ENCODE results near the gene NEDD1.

NEDD1 gene

GRCh38 chr12:96878704-96879103 is 28.4 kb upstream of the NEDD1 start:
- Histone ChIP-seq H3K27ac (no peak overlapping the region), H3K27me3 (no peaks in the 10 kb centered on the region), H3K4me1 (no peaks in the 10 kb centered on the region), H3K36me3 (no peaks in the 10 kb centered on the region), H3K4me3 (no peak overlapping the region), H3K9me3 (no peaks in the 10 kb centered on the region), H3K4me2 (no peak overlapping the region), H3K9ac (no peak overlapping the region), H4K20me1 (no peaks in the 10 kb centered on the region)
- TF ChIP-seq Cebpa-rat (IDR thresholded peaks at IDR 0.05), result no peak

GRCh38 chr12:96879301-96879700 is 27.8 kb upstream of the NEDD1 start:
- Histone ChIP-seq H3K4me2 (no peak overlapping the region), H3K4me1 (no peaks in the 10 kb centered on the region), H3K9me3 (no peaks in the 10 kb centered on the region), H3K9ac (no peak overlapping the region), H4K20me1 (no peaks in the 10 kb centered on the region), H3K27ac (no peak overlapping the region), H3K4me3 (no peak overlapping the region), H3K27me3 (no peaks in the 10 kb centered on the region), H3K36me3 (no peaks in the 10 kb centered on the region)
- no peak for TF ChIP-seq Cebpa-rat (IDR thresholded peaks at IDR 0.05)

DNA sequence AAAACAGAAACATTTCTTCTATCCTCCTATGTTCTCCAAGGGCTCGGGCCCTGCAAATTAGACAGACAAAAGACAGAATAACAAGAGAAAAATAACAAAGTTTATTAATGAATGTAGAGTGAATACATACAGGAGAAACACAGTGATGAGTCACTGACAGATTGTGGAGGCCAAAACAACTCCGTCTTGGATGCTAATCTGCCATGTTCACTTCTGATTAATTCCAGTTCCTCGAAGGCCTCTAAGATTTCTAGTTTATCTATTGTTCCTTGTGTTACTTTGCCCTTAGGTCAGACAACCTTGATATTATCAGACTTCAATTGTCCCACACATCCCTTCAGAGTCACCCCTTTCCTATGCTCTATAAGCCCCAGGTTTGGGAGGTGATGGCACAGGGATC is 26.8 kb upstream of the NEDD1 start:
- Histone ChIP-seq H3K27ac (no peak overlapping the region), H3K27me3 (no peaks in the 10 kb centered on the region), H3K4me3 (no peak overlapping the region)

DNA sequence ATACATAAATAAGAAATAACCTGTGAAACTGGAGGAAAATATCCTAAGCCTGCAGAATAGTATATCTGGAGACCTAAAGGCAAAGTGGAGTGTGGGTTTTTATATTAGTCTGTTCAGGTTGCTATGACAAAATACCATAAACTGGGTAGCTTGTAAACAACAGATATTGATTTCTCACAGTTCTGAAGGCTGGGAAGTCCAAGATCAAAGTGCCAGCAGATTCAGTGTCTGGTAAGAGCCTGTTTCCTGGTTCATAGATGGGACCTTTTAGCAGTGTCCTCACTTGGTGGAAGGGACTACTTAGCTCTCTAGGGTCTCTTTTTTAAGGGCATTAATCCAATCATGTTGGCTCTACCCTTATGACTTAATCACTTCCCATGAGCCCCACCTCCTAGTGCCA is 25.4 kb upstream of the NEDD1 start:
- Histone ChIP-seq H4K20me1 (no peaks in the 10 kb centered on the region), H3K9ac (no peak overlapping the region), H3K4me1 (no peaks in the 10 kb centered on the region), H3K27ac (no peak overlapping the region), H3K4me3 (no peak overlapping the region), H3K4me2 (no peak overlapping the region), H3K36me3 (no peaks in the 10 kb centered on the region), H3K9me3 (no peaks in the 10 kb centered on the region), H3K27me3 (no peaks in the 10 kb centered on the region)
- TF ChIP-seq Cebpa-rat (IDR thresholded peaks at IDR 0.05), result no peak

More for the DNA sequence above, 26.8 kb upstream of the NEDD1 start:
- no peak overlapping the region for H3K4me2 ChIP-seq
- TF ChIP-seq Cebpa-rat (IDR thresholded peaks at IDR 0.05), result no peak
- H3K4me1 ChIP-seq, result no peaks in the 10 kb centered on the region
- no peaks in the 10 kb centered on the region for H4K20me1 ChIP-seq
- H3K9ac ChIP-seq, result no peak overlapping the region
- no peaks in the 10 kb centered on the region for H3K9me3 ChIP-seq
- no peaks in the 10 kb centered on the region for H3K36me3 ChIP-seq

DNA sequence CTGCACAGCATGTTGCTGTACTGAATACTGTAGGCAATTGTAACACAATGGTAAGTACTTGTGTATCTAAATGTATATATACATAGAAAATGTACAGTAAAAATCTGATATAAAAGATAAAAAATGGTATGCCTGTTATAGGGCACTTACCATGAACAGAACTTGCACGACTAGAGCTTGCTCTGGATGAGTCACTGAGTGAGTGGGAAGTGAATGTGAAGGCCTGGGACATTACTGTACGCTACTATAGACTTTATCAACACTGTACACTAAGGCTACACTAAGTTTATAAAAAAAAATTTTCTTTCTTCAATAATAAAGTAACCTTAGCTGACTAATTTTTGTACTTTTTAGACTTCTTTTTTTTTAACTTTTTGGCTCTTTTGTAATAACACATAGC is 24.2 kb upstream of the NEDD1 start:
- TF ChIP-seq Cebpa-rat (IDR thresholded peaks at IDR 0.05), result no peak
- Histone ChIP-seq H3K4me3 (no peak overlapping the region), H3K36me3 (no peaks in the 10 kb centered on the region), H3K4me2 (no peak overlapping the region), H3K27me3 (no peaks in the 10 kb centered on the region), H3K9ac (no peak overlapping the region), H3K27ac (no peak overlapping the region), H4K20me1 (no peaks in the 10 kb centered on the region), H3K9me3 (no peaks in the 10 kb centered on the region), H3K4me1 (no peaks in the 10 kb centered on the region)

- Histone ChIP-seq H3K27ac (no peak overlapping the region), H3K4me2 (no peak overlapping the region), H3K9me3 (no peaks in the 10 kb centered on the region), H3K36me3 (no peaks in the 10 kb centered on the region), H3K9ac (no peak overlapping the region), H3K4me3 (no peak overlapping the region), H3K27me3 (no peaks in the 10 kb centered on the region), H3K4me1 (no peaks in the 10 kb centered on the region), H4K20me1 (no peaks in the 10 kb centered on the region)
- no peak for TF ChIP-seq Cebpa-rat (IDR thresholded peaks at IDR 0.05)
Measured at GRCh38 chr12:96883571-96883970, 23.5 kb upstream of the NEDD1 start.

- no peaks in the 10 kb centered on the region for H3K36me3 ChIP-seq
- no peak overlapping the region for H3K9ac ChIP-seq
- H3K27ac ChIP-seq, result no peak overlapping the region
- no peak overlapping the region for H3K4me3 ChIP-seq
- H3K27me3 ChIP-seq, result no peaks in the 10 kb centered on the region
- no peak for TF ChIP-seq Cebpa-rat (IDR thresholded peaks at IDR 0.05)
- H4K20me1 ChIP-seq, result no peaks in the 10 kb centered on the region
- no peaks in the 10 kb centered on the region for H3K4me1 ChIP-seq
- no peak overlapping the region for H3K4me2 ChIP-seq
- H3K9me3 ChIP-seq, result no peaks in the 10 kb centered on the region
Measured at GRCh38 chr12:96886998-96887677, 19.9 kb upstream of the NEDD1 start.

DNA sequence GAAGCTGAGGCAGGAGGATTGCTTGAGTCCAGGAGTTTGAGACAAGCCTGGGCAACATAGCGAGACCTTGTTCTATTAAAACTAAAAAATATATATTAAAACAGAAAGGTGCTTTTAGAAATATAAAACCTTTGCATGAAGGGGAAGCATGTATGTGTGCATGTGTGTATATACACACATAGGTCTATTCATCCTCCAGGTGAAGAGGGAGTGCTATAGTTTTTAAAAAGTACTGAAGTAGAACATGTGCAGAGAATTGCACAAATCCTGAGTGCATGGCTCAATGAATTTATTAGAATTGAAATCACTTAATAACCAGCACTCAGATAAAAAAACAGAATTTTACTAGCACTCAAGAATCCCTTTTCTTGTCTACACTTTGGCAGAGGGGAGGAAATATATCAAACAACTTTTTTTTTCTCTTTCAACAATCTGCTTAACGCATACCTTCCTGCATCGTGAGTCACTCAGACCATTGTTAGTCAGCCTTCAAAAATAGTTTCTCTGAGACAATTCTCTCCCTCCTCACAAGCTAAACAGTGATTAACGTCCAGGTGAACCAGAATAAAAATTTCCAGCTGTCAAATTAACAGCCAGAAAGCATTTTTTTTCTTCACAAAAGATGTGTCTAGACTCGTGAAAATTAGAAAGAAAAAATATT is 17.7 kb upstream of the NEDD1 start:
- H3K36me3 ChIP-seq, result no peaks in the 10 kb centered on the region
- no peaks in the 10 kb centered on the region for H4K20me1 ChIP-seq
- TF ChIP-seq Cebpa-rat (IDR thresholded peaks at IDR 0.05), result no peak
- no peak overlapping the region for H3K27ac ChIP-seq
- H3K4me3 ChIP-seq, result no peak overlapping the region
- no peaks in the 10 kb centered on the region for H3K4me1 ChIP-seq
- no peak overlapping the region for H3K9ac ChIP-seq
- no peak overlapping the region for H3K4me2 ChIP-seq
- peaks cover 18% of the 10 kb centered on the region for H3K9me3 ChIP-seq
- no peaks in the 10 kb centered on the region for H3K27me3 ChIP-seq

DNA sequence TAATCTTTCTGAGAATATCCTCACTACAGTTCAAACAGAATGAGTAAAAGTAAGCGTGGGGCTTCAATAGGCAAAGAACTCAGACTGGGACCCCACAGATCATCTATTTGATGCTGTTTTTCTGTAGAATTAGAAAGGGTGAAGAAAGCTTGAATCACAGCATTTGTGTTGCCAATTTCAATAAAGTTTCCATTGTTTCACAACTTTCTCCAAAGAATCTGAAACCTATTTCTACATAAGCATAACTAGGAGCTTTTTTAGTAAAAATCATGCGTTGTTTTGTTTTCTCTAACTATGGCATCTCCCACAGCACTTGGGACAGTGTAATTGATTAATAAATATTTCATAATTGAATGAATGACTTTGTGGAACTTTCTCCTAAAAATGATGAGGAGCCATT is 16.7 kb upstream of the NEDD1 start:
- Histone ChIP-seq H3K4me1 (no peaks in the 10 kb centered on the region), H3K4me3 (no peak overlapping the region), H3K9ac (no peak overlapping the region), H3K27ac (no peak overlapping the region), H3K4me2 (no peak overlapping the region), H3K9me3 (peaks cover 18% of the 10 kb centered on the region), H3K27me3 (no peaks in the 10 kb centered on the region), H3K36me3 (no peaks in the 10 kb centered on the region), H4K20me1 (no peaks in the 10 kb centered on the region)
- TF ChIP-seq Cebpa-rat (IDR thresholded peaks at IDR 0.05), result no peak

- no peak overlapping the region for H3K4me3 ChIP-seq
- H3K4me1 ChIP-seq, result no peaks in the 10 kb centered on the region
- TF ChIP-seq Cebpa-rat (IDR thresholded peaks at IDR 0.05), result no peak
- H3K27me3 ChIP-seq, result no peaks in the 10 kb centered on the region
- H3K27ac ChIP-seq, result no peak overlapping the region
- no peaks in the 10 kb centered on the region for H4K20me1 ChIP-seq
- no peak overlapping the region for H3K9ac ChIP-seq
- H3K36me3 ChIP-seq, result no peaks in the 10 kb centered on the region
- peaks cover 18% of the 10 kb centered on the region for H3K9me3 ChIP-seq
- H3K4me2 ChIP-seq, result no peak overlapping the region
Measured at GRCh38 chr12:96892104-96892503, 15.0 kb upstream of the NEDD1 start.

Data from BLaER1 (cell line).